Transverse colon (tissue), 4 donors: ENCODE results near the gene PDE7B. TPM values are rescaled to one million over a fixed set of nuclear protein-coding genes. Genes with fewer than 3 reads are reported as not detected.
A peak's percentile ranks its signal among the peaks of the same experiment; 100 is the strongest.

Source experiments
- DNase-seq: peaks from one replicate; pipeline ENCODE4 v3.0.0-alpha.2; 2019
- H3K27ac ChIP-seq, 4 donors: fragments of 200-600 bp; sonication (generic); 2 replicates each; pipeline ENCODE4 v1.5.1; 2016 to 2018; ENCODE audit warnings: inconsistent platforms in 4 of 4
- H3K27me3 ChIP-seq: fragments of 200-600 bp; sonication (generic); 2 replicates; pipeline ENCODE4 v1.5.1; 2017; ENCODE audit warnings: inconsistent platforms
- H3K36me3 ChIP-seq, 4 donors: fragments of 200-600 bp; sonication (generic); 2 replicates each; pipeline ENCODE4 v1.5.1; 2017 to 2019; ENCODE audit warnings: inconsistent platforms in 4 of 4
- H3K4me1 ChIP-seq, 4 donors: fragments of 200-600 bp; sonication (generic); 2 replicates each; pipeline ENCODE4 v1.5.1; 2017 to 2020; ENCODE audit warnings: inconsistent platforms in 4 of 4
- H3K4me3 ChIP-seq, 4 donors: fragments of 200-600 bp; sonication (generic); 1 replicate in 1 of 4; 2 replicates in 3 of 4; pipeline versions ENCODE4 v1.5.1 to v1.6.1; 2017 to 2019; ENCODE audit warnings: inconsistent platforms in 4 of 4
- H3K9me3 ChIP-seq, 2 donors: fragments of 200-600 bp; sonication (generic); 2 replicates each; pipeline ENCODE4 v1.5.1; 2017 to 2019; ENCODE audit warnings: inconsistent platforms in 2 of 2
- EP300 ChIP-seq: sonication (generic); formaldehyde crosslinking; IDR thresholded peaks from one replicate; pipeline ENCODE4 v1.6.1; 2017; ENCODE audit warnings: antibody characterized with exemption, low read depth
- POLR2A ChIP-seq: fragments of 450-650 bp; IDR thresholded peaks from one replicate; pipeline ENCODE4 v1.6.1; 2016; ENCODE audit warnings: antibody characterized with exemption, mild to moderate bottlenecking, moderate library complexity
- POLR2AphosphoS5 ChIP-seq, 3 donors: sonication (generic); formaldehyde crosslinking; IDR thresholded peaks; one replicate each; pipeline ENCODE4 v1.6.1; 2016; ENCODE audit warnings: antibody characterized with exemption in 3 of 3
- WGBS, 2 donors: methylation state at CpG; one replicate each; pipeline ENCODE4 v1.1.5; 2018; ENCODE audit warnings: low coverage in 1 of 2; 5-methylcytosine and 5-hydroxymethylcytosine counted together
- in situ Hi-C, 4 donors: fragments of 200-750 bp; cut with MboI; loops; one replicate each; pipeline versions ENCODE4 v1.15.0 to v1.15.1; 2017; ENCODE audit warnings: low sequenced_read_pairs in 3 of 4, low pct_ligation_motif_present in 1 of 4, low pct_unique_long_range_greater_than_20kb in 1 of 4
- intact Hi-C: fragments of 100-400 bp; cut with DNase I; formaldehyde crosslinking; loops from one replicate; pipeline ENCODE4 v1.15.1; 2023; ENCODE audit warnings: low total_unique reads
- total RNA-seq, 4 donors: library from RNA; depleted of rRNA; stranded (reverse); fragments of >200 nt; gene quantifications; one replicate each; pipeline ENCODE4 v1.1.0, GENCODE V29; 2016
- TF ChIP-seq, protein P1 (sequence below), 5 experiments: fragments of 200-600 bp in 3 of 5; fragments of 450-650 bp in 2 of 5; sonication (generic) in 3 of 5; IDR thresholded peaks; 1 replicate in 2 of 5; 2 replicates in 3 of 5; pipeline ENCODE4 v1.5.1; 2016 to 2017; ENCODE audit warnings: antibody characterized with exemption in 5 of 5, inconsistent platforms in 3 of 5, mild to moderate bottlenecking in 2 of 5, moderate library complexity in 1 of 5

Gene PDE7B
- total RNA-seq, 4 donors from 2014 or later, result 0.40 to 2.2 (median 1.4) TPM

DNA sequence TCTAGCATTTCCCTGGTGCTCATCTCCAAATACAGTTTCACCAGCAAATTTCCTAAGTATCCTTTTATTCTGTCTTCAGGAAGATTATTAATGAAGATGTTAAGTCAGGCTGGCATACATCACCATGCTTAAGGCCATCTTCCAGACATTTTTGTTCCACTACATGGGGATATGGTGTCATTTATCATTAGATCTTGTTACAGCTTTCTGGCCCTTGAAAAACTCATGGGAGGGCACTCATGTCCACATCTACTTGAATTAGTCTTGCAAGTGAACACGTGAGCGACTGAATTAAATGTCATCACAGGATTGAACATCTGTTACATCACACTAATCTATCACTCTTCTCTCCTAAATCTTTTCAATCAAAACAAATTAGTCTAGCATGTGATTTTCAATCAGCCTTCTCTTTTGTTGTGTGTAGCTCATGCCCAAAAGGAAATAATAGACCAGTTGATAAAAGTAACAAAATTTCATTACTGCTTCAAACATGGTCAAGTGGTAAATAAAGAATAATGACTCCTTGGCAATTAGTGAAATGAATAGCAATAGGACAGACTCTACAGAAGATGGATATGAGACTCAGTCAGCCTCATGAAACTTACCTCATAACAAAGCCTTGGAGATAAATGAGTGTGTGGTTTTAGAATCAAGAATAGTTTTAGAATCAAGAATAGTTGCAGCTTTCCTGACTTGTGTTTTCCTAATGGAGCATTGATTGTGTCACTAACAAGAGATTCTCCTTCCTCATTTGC, 318.1 kb downstream of the PDE7B start:
- intact Hi-C loops (no loop called here), in situ Hi-C loops (no loop called here)
- H3K27me3 ChIP-seq, result no peaks in the 10 kb centered on the region
- no peaks in the 10 kb centered on the region for H3K9me3 ChIP-seq
- no peaks in the 10 kb centered on the region for H3K36me3 ChIP-seq
- H3K27ac ChIP-seq, result no peak overlapping the region
- no peaks in the 10 kb centered on the region for H3K4me1 ChIP-seq
- TF ChIP-seq POLR2A, result no peak
- TF ChIP-seq POLR2AphosphoS5 (IDR thresholded peaks at IDR 0.05), result no peak
- no peak for TF ChIP-seq EP300
- TF ChIP-seq, protein P1, sequence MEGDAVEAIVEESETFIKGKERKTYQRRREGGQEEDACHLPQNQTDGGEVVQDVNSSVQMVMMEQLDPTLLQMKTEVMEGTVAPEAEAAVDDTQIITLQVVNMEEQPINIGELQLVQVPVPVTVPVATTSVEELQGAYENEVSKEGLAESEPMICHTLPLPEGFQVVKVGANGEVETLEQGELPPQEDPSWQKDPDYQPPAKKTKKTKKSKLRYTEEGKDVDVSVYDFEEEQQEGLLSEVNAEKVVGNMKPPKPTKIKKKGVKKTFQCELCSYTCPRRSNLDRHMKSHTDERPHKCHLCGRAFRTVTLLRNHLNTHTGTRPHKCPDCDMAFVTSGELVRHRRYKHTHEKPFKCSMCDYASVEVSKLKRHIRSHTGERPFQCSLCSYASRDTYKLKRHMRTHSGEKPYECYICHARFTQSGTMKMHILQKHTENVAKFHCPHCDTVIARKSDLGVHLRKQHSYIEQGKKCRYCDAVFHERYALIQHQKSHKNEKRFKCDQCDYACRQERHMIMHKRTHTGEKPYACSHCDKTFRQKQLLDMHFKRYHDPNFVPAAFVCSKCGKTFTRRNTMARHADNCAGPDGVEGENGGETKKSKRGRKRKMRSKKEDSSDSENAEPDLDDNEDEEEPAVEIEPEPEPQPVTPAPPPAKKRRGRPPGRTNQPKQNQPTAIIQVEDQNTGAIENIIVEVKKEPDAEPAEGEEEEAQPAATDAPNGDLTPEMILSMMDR (IDR thresholded peaks at IDR 0.05), result no peak
- 95% methylated on average over 2 of the region's 2 CpGs for WGBS, 2 donors
- DNase-seq, result no peak
- H3K4me3 ChIP-seq, result no peak overlapping the region

DNA sequence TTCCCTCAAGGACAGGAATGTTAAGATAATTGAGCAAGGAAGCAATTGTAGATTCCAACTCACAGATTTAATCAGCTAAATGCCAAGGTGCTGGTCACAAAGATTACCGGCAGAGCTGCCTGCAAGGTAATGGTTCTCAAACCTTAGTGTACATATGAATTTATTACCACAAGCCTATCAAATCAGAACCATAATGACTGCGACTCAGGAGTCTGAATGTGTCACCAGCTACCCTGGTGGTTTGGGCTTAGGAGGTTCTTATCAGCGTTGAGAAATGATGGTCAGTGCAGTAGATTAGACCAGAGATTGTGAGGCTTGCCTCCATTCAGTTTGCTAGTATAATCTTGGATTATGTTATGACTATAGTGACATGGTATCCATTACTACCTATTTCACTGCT, 319.7 kb downstream of the PDE7B start:
- TF ChIP-seq POLR2AphosphoS5 (IDR thresholded peaks at IDR 0.05), result no peak
- Histone ChIP-seq H3K4me3 (no peak overlapping the region), H3K27me3 (no peaks in the 10 kb centered on the region), H3K4me1 (no peaks in the 10 kb centered on the region), H3K9me3 (no peaks in the 10 kb centered on the region), H3K36me3 (no peaks in the 10 kb centered on the region), H3K27ac (no peak overlapping the region)
- intact Hi-C loops, result no loop called here
- no peak for DNase-seq
- WGBS, 2 donors, result 86 to 91% methylated on average over 3 of the region's 3 CpGs
- in situ Hi-C loops, result no loop called here

DNA sequence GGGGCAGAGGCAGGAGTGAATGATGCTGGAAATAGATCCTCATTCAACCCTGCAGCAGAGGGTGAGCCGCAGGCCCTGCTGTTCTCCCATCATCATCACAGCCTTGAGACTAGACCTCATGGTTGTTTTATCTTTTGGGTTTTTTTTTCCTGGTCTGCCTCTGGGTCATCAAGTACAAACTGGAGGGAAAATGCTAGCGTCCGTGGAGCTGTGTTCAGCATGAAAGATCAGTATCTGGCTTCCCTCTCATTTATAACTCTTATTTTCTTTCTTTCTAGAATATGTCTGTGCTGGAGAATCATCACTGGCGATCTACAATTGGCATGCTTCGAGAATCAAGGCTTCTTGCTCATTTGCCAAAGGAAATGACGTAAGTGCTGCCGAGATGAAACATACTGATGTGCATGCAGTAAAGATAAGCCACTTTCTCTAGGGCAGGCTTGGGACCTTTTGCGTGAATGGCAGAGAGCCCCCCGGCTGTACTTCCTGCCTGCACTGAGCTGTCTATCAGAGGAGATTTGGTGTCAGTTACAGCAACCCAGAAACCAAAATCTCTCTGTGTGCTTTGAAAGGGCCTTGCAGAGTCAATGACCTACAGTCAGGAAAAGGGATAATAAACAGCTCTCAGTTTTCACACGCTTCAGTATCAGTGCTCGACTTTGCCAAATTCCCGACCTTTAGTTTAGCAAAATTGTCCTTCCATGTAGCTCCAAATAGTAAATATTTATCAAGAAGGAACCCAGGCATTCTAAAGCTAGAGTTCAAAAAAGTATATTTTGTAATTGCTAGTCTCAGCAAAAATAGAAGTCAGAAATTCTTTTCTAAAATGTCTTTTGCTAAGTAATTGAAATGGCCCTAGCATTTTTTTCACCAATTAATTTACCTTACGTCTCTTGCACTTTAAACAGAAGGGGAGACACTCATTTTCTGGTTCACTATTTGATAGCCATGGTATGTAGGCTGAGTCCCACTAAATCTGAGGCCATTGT, 322.3 kb downstream of the PDE7B start:
- peak overlapping the region; percentile 21 to 43 (median 30) for H3K27ac ChIP-seq
- intact Hi-C loops, result no loop called here
- 67 to 72% methylated on average over 11 to 13 of the region's 13 CpGs for WGBS, 2 donors
- H3K4me3 ChIP-seq, result no peak overlapping the region
- no peaks in the 10 kb centered on the region for H3K4me1 ChIP-seq
- H3K9me3 ChIP-seq, result no peaks in the 10 kb centered on the region
- in situ Hi-C loops, result no loop called here
- H3K36me3 ChIP-seq, result no peaks in the 10 kb centered on the region
- no peak for DNase-seq
- TF ChIP-seq, protein P1 (IDR thresholded peaks at IDR 0.05), result no peak
- no peak for TF ChIP-seq POLR2AphosphoS5 (IDR thresholded peaks at IDR 0.05)
- TF ChIP-seq EP300, result no peak
- no peak for TF ChIP-seq POLR2A
- no peaks in the 10 kb centered on the region for H3K27me3 ChIP-seq

DNA sequence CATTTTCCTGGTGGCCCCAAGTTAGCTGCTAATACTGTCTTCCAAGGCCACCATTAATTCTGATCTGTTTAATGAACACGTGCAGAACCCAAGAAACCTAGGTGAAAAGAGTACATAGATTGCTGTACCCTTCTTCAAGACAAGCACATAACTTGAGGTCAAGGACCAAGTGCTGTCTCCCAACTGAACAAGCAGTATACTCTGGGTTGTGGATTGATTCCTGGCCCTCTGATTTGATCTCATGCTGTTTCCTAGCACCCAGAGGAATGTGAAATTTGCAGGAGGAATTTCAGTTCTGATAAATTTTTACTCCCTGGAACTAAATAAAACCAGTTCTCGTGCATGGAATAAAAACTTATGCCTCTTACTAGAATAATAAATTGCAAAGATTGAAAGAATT, 323.0 kb downstream of the PDE7B start:
- Histone ChIP-seq H3K36me3 (no peaks in the 10 kb centered on the region), H3K9me3 (no peaks in the 10 kb centered on the region), H3K4me3 (no peak overlapping the region), H3K4me1 (no peaks in the 10 kb centered on the region), H3K27me3 (no peaks in the 10 kb centered on the region), H3K27ac (peak overlapping the region in 3 of 4 donors; percentile 22 to 43 (median 39))
- intact Hi-C loops (no loop called here), in situ Hi-C loops (no loop called here)
- WGBS, 2 donors, result 29 to 72% methylated on average over 1 to 2 of the region's 2 CpGs
- TF ChIP-seq, protein P1 (IDR thresholded peaks at IDR 0.05), result no peak
- TF ChIP-seq POLR2A, result no peak
- no peak for TF ChIP-seq POLR2AphosphoS5 (IDR thresholded peaks at IDR 0.05)
- TF ChIP-seq EP300, result no peak
- no peak for DNase-seq
